Choroid plexus epithelial cell (primary cell): ENCODE measurements around the gene PRXL2B.

Source experiments
- DNase-seq: peaks from one replicate; pipeline ENCODE4 v3.0.0-alpha.2; 2010; ENCODE audit warnings: low read depth
- H3K4me3 ChIP-seq: 2 replicates; pipeline ENCODE4 v1.5.1; 2011; ENCODE audit warnings: low read depth, mild to moderate bottlenecking, control low read depth, low read length, moderate library complexity
- TF ChIP-seq, protein P1 (sequence below): conservative IDR thresholded peaks from 2 replicates; pipeline ENCODE4 v1.5.1; 2011; ENCODE audit warnings: low read depth, mild to moderate bottlenecking, control low read depth, inconsistent platforms, low read length, moderate library complexity

The PRXL2B gene

DNA sequence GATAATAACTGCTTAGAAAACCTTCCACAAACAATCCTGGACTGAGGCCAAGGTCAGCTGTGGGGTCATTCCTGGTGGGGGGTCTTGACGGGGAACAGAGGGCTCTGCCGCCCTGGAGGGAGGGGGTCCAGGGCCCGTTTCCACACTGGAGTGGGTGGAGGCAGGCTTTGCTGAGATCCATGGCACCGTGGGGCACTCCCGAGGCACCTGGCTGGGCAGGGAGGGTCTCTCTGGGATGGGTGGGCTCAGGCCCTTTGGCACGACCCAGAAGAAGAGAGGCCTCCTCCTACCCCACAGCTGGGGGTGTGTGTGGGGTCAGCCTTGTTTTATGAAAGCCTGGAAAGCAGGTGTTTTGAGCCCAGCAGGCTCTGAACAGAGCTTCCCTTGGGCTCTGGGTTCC is 41.2 kb downstream of the PRXL2B start:
- no peak for DNase-seq
- no peak overlapping the region for H3K4me3 ChIP-seq
- TF ChIP-seq, protein P1, sequence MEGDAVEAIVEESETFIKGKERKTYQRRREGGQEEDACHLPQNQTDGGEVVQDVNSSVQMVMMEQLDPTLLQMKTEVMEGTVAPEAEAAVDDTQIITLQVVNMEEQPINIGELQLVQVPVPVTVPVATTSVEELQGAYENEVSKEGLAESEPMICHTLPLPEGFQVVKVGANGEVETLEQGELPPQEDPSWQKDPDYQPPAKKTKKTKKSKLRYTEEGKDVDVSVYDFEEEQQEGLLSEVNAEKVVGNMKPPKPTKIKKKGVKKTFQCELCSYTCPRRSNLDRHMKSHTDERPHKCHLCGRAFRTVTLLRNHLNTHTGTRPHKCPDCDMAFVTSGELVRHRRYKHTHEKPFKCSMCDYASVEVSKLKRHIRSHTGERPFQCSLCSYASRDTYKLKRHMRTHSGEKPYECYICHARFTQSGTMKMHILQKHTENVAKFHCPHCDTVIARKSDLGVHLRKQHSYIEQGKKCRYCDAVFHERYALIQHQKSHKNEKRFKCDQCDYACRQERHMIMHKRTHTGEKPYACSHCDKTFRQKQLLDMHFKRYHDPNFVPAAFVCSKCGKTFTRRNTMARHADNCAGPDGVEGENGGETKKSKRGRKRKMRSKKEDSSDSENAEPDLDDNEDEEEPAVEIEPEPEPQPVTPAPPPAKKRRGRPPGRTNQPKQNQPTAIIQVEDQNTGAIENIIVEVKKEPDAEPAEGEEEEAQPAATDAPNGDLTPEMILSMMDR, result no peak

DNA sequence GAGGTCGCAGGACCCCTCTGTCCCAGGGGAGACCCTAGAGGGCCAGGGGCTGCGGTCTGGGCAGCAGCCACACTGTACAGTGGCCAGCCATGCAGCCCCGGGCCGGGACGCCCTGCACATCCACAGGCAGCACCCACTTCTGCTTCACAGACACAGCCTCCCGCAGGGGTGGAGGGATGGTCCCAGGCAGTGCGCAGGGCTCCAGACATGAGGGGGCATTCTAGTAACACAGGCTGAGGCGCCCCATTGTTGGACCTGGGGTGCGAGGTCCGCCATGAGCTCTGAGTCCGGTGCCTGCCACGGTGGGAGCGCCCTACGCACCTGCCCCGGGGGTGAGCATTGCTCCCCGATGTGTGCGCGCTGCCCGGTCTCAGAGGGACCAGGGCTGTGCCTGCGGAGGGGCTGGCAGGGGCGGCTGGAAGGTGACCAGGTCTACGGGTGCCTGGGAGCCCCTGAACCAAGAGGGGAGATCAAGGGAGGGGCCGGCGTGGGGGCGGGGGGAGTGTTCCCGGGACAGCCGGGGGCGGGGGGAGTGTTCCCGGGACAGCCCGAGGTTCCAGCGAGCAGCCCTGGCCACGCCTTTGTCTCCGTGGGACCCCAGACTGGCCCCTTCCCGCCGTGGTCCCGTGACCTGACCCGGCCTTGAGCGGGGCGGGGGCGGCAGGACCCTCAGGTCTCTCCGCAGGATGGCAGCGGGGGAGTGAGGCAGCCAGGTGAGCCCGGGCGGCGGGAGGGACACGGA is 41.8 kb downstream of the PRXL2B start:
- no peak overlapping the region for H3K4me3 ChIP-seq
- no peak for DNase-seq
- TF ChIP-seq, protein P1, result no peak

DNA sequence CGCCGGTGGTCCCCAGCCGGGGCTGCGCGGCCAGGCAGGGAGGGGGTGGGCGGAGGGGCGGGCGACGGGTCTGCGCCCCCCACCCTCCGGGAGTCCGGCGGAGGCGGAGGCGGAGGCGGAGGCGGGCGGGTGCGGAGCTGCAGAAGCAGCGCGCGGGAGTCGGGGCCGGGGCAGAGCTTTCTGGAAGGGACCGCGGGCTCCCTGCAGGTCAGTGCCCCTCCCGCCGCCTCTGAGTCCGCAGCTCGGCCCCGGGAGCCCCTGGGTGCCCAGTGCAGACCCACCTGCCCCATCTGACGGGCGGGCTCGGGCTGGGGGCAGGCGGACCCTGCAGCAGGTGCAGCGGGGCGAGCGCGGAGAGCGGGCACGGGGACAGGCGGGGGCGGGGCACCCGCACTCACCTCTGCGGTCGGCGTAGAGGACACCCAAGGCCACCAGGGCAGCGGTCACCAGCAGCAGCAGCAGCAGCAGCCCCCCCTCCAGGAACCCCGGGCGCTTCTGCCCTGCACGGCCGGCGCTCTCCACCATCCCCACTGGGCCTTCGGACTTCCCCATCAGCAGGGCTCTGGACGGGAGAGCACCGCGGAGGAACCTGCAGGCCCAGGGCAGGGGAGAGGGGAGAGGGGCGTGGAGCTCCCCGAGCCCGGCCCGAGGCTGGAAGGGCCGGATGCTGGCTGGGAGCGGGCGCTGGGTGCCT is 42.5 kb downstream of the PRXL2B start:
- TF ChIP-seq, protein P1, result no peak
- no peak for DNase-seq
- no peak overlapping the region for H3K4me3 ChIP-seq

DNA sequence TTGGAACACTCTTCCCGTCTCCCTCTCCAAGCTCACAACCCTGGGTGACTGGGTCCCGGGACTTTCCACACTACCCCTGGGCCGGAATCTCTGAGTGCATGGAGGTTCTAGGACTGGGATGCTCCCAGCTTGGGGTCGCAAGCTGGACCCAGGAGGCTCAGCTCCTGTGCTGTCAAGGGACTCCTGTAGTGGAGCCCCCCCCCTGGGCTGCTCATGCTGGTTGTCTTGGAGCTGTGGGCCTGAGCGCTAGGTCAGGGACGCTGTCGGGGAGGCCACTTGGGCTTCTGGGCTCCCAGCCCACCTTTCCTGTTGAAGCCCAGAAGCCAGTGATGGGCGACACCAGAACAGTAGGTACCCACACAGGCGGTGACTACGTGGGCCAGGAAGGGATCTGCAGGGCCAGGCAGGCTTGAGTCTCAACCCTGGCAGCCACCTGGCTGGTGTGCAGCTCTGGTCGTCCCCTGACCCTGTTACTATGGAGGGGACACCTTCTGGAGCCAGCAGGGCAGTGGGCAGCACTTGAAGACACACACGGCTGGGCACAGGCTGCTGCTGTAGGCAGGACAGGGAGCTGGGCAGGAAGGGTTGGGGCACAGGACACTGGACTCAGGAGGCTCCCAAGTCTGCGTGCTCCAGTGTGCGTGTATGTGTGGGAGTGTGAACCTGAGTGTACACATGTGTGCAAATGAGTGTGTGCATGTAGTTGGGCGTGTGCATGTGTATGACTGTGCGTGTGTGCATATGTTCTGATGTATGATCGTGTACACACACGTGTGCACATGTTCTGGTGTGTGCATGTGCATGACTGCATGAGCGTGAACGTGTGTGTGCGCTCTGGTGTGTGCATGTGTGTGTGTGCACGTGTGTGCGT is 43.3 kb downstream of the PRXL2B start:
- TF ChIP-seq, protein P1, result no peak
- no peak overlapping the region for H3K4me3 ChIP-seq
- no peak for DNase-seq

DNA sequence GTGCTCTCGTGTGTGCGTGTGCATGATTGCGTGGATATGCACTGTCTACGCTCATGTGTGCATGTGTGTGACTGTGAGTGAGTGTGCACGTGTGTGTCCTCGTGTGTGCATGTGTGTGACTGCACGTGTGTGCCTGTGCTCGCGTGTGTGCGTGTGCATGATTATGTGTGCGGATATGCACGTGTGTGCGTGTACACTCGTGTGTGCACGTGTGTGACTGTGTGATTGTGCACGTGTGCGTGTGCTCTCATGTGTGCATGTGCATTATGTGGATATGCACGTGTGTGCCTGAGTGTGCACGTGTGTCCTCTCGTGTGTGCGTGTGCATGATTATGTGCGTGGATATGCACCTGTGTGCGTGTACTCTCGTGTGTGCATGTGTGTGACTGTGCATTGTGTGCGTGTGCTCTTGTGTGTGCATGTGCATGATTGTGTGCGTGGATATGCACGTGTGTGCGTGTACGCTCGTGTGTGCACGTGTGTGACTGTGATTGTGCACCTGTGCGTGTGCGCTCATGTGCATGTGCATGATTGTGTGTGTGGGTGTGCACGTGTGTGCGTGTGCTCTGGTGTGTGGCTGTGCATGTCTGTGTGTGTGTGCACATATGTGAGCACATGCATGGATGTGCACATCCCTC is 44.0 kb downstream of the PRXL2B start:
- TF ChIP-seq, protein P1, result no peak
- no peak overlapping the region for H3K4me3 ChIP-seq
- DNase-seq, result no peak

DNA sequence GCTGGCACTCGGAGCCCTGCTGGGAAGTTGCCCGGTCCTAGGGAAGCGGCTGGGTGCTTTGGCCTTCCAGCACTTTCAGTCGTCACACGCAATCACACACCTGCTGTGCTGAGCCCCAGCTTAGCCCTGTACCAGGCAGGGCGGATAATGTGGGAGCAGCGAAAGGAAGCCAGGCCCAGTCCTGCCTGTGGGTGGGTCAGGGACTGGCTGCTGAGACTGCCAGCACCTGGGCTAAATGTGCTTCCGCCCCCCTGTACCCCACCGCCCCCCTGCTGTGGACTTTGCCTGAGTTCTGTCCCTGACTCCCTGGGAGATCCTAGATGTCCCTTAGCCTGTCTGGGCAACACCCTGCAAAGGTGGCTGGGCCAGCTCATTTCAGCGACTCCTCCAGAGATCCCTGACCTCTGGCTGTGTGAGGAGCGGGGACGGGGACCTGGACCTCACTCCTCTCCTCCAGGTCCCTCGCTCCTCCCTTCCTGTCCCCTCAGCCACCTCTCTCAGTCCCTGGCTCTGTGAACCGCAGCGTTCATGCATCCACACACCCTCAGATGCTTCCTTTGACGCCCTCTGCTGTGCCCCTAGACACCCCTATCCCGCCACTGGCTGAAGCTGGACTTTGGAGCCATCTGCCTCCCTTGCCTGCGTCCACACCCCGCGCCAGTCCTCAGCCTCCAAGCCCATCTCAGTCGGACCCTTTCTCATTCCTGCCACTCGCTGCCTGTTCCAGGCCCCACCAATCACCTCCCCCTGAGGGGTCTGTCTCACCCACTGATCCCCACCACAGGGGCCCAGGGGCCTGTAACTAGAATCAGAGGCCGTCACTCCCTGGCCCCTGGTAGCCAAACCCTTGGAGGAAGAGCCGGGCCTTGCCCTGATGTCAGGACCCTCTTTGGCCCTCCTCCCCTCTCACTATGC is 44.8 kb downstream of the PRXL2B start:
- TF ChIP-seq, protein P1, result no peak
- DNase-seq, result no peak
- no peak overlapping the region for H3K4me3 ChIP-seq
